ENCODE results near the gene CCL3. TPM values are rescaled to one million over a fixed set of nuclear protein-coding genes. Genes with fewer than 3 reads are reported as not detected.
"Not testable (repeated sequence)": the region's sequence is repeated elsewhere in the genome, so short reads cannot be mapped to it uniquely, and the experiment has no call there.

CCL3 gene
- polyA plus RNA-seq, 3 donors, result 161 to 328 (median 190) TPM

- Histone ChIP-seq H3K27ac (ENCODE audit: low read depth in 1 of 2, low read length in 2 of 2) (no peak overlapping the region), H3K79me2 (ENCODE audit: insufficient read depth, low read length) (no peaks in the 10 kb centered on the region), H3K36me3 (replicated peaks in 1 of 2; ENCODE audit: control insufficient read depth in 1 of 2, insufficient read depth in 2 of 2, low read length in 2 of 2) (no peaks in the 10 kb centered on the region), H3K4me1 (ENCODE audit: control insufficient read depth in 1 of 2, insufficient read depth in 2 of 2, low read length in 2 of 2) (no peaks in the 10 kb centered on the region), H4K20me1 (ENCODE audit: insufficient read depth, low read length) (no peaks in the 10 kb centered on the region), H2AFZ (ENCODE audit: insufficient read depth, low read depth, low read length, poor library complexity, severe bottlenecking) (no peak overlapping the region), H3K4me3 (replicated peaks in 1 of 3; ENCODE audit: low read depth in 2 of 3, low read length in 3 of 3) (no peak overlapping the region), H3K27me3 (ENCODE audit: control insufficient read depth in 2 of 2, insufficient read depth in 2 of 2, low read length in 2 of 2) (no peaks in the 10 kb centered on the region), H3K9ac (ENCODE audit: insufficient read depth, low read length, poor library complexity, severe bottlenecking) (no peak overlapping the region), H3K4me2 (replicated peaks; ENCODE audit: extremely low read depth, low read length, poor library complexity, severe bottlenecking) (no peak overlapping the region), H3K9me3 (replicated peaks in 1 of 2; ENCODE audit: control insufficient read depth in 1 of 2, insufficient read depth in 1 of 2, low read length in 2 of 2) (no peaks in the 10 kb centered on the region)
- Mint-ChIP-seq H3K27ac (peak overlapping the region in 1 of 7 donors; percentile 22), H3K9me3 (peaks cover under 1 to 6% (median 3%) of the 10 kb centered on the region in 7 donors), H3K4me3 (no peak overlapping the region), H3K27me3 (ENCODE audit: low read depth in 3 of 3) (peaks cover 0 to 4% (median 4%) of the 10 kb centered on the region in 3 donors), H3K4me1 (peaks cover 1% of the 10 kb centered on the region), H3K36me3 (no peaks in the 10 kb centered on the region)
- TF ChIP-seq CTCF (IDR thresholded peaks at IDR 0.05), result no peak
- 100% methylated on average over 1 of the region's 5 CpGs for WGBS (ENCODE audit: insufficient coverage)
- no peak for DNase-seq
- intact Hi-C loops (cut with micrococcal nuclease), result no loop called here
These were observed 27.8 kb upstream of the CCL3 start for GRCh38 chr17:36117505-36118382.

GRCh38 chr17:36115649-36115977 is 25.7 kb upstream of the CCL3 start:
- H3K36me3 ChIP-seq (replicated peaks in 1 of 2; ENCODE audit: control insufficient read depth in 1 of 2, insufficient read depth in 2 of 2, low read length in 2 of 2); H3K9ac ChIP-seq (ENCODE audit: insufficient read depth, low read length, poor library complexity, severe bottlenecking); H3K4me1 Mint-ChIP-seq; H3K27ac ChIP-seq (ENCODE audit: low read depth in 1 of 2, low read length in 2 of 2); H3K4me3 ChIP-seq (replicated peaks in 1 of 3; ENCODE audit: low read depth in 2 of 3, low read length in 3 of 3); H4K20me1 ChIP-seq (ENCODE audit: insufficient read depth, low read length); H3K4me1 ChIP-seq (ENCODE audit: control insufficient read depth in 1 of 2, insufficient read depth in 2 of 2, low read length in 2 of 2); H3K79me2 ChIP-seq (ENCODE audit: insufficient read depth, low read length); H3K9me3 ChIP-seq (replicated peaks in 1 of 2; ENCODE audit: control insufficient read depth in 1 of 2, insufficient read depth in 1 of 2, low read length in 2 of 2); H3K27me3 Mint-ChIP-seq (ENCODE audit: low read depth in 3 of 3); intact Hi-C loops (cut with micrococcal nuclease); DNase-seq; H3K27me3 ChIP-seq (ENCODE audit: control insufficient read depth in 2 of 2, insufficient read depth in 2 of 2, low read length in 2 of 2); H3K27ac Mint-ChIP-seq; H3K4me2 ChIP-seq (replicated peaks; ENCODE audit: extremely low read depth, low read length, poor library complexity, severe bottlenecking); H2AFZ ChIP-seq (ENCODE audit: insufficient read depth, low read depth, low read length, poor library complexity, severe bottlenecking); H3K36me3 Mint-ChIP-seq; H3K4me3 Mint-ChIP-seq: not testable (repeated sequence)
- peaks cover 5 to 13% (median 10%) of the 10 kb centered on the region in 7 donors for H3K9me3 Mint-ChIP-seq

- peaks cover 5 to 13% (median 10%) of the 10 kb centered on the region in 7 donors for H3K9me3 Mint-ChIP-seq
- DNase-seq; H4K20me1 ChIP-seq (ENCODE audit: insufficient read depth, low read length); intact Hi-C loops (cut with micrococcal nuclease); H3K4me3 ChIP-seq (replicated peaks in 1 of 3; ENCODE audit: low read depth in 2 of 3, low read length in 3 of 3); H3K4me2 ChIP-seq (replicated peaks; ENCODE audit: extremely low read depth, low read length, poor library complexity, severe bottlenecking); H3K27me3 Mint-ChIP-seq (ENCODE audit: low read depth in 3 of 3); H3K9ac ChIP-seq (ENCODE audit: insufficient read depth, low read length, poor library complexity, severe bottlenecking); H2AFZ ChIP-seq (ENCODE audit: insufficient read depth, low read depth, low read length, poor library complexity, severe bottlenecking); H3K9me3 ChIP-seq (replicated peaks in 1 of 2; ENCODE audit: control insufficient read depth in 1 of 2, insufficient read depth in 1 of 2, low read length in 2 of 2); H3K36me3 Mint-ChIP-seq; H3K4me1 Mint-ChIP-seq; H3K4me3 Mint-ChIP-seq; H3K27ac ChIP-seq (ENCODE audit: low read depth in 1 of 2, low read length in 2 of 2); H3K27me3 ChIP-seq (ENCODE audit: control insufficient read depth in 2 of 2, insufficient read depth in 2 of 2, low read length in 2 of 2); H3K79me2 ChIP-seq (ENCODE audit: insufficient read depth, low read length); H3K36me3 ChIP-seq (replicated peaks in 1 of 2; ENCODE audit: control insufficient read depth in 1 of 2, insufficient read depth in 2 of 2, low read length in 2 of 2); H3K27ac Mint-ChIP-seq; H3K4me1 ChIP-seq (ENCODE audit: control insufficient read depth in 1 of 2, insufficient read depth in 2 of 2, low read length in 2 of 2): not testable (repeated sequence)
- 90% methylated on average over 2 of the region's 5 CpGs for WGBS (ENCODE audit: insufficient coverage)
These were observed 25.2 kb upstream of the CCL3 start for GRCh38 chr17:36114971-36115648.

GRCh38 chr17:36113131-36113530 is 23.2 kb upstream of the CCL3 start:
- H3K4me2 ChIP-seq (replicated peaks; ENCODE audit: extremely low read depth, low read length, poor library complexity, severe bottlenecking); H3K4me1 ChIP-seq (ENCODE audit: control insufficient read depth in 1 of 2, insufficient read depth in 2 of 2, low read length in 2 of 2); intact Hi-C loops (cut with micrococcal nuclease); H3K36me3 ChIP-seq (replicated peaks in 1 of 2; ENCODE audit: control insufficient read depth in 1 of 2, insufficient read depth in 2 of 2, low read length in 2 of 2); H3K27ac Mint-ChIP-seq; H4K20me1 ChIP-seq (ENCODE audit: insufficient read depth, low read length); H3K27ac ChIP-seq (ENCODE audit: low read depth in 1 of 2, low read length in 2 of 2); H3K27me3 Mint-ChIP-seq (ENCODE audit: low read depth in 3 of 3); H3K9me3 ChIP-seq (replicated peaks in 1 of 2; ENCODE audit: control insufficient read depth in 1 of 2, insufficient read depth in 1 of 2, low read length in 2 of 2); H3K4me3 Mint-ChIP-seq; H3K9ac ChIP-seq (ENCODE audit: insufficient read depth, low read length, poor library complexity, severe bottlenecking); H3K79me2 ChIP-seq (ENCODE audit: insufficient read depth, low read length); H2AFZ ChIP-seq (ENCODE audit: insufficient read depth, low read depth, low read length, poor library complexity, severe bottlenecking); H3K4me3 ChIP-seq (replicated peaks in 1 of 3; ENCODE audit: low read depth in 2 of 3, low read length in 3 of 3); DNase-seq; H3K27me3 ChIP-seq (ENCODE audit: control insufficient read depth in 2 of 2, insufficient read depth in 2 of 2, low read length in 2 of 2); H3K36me3 Mint-ChIP-seq: not testable (repeated sequence)
- Mint-ChIP-seq H3K4me1 (peaks cover 10% of the 10 kb centered on the region), H3K9me3 (peaks cover 5 to 15% (median 10%) of the 10 kb centered on the region in 7 donors)
- WGBS (ENCODE audit: insufficient coverage), result no CpG with 5 or more reads among the region's 1 CpG
